HL-60 (cell line): ENCODE data around the gene KNSTRN.

Experiments
- CTCF ChIP-seq: IDR thresholded peaks from one replicate; pipeline ENCODE4 v1.5.1; 2011; ENCODE audit warnings: low read length, control low read depth, inconsistent platforms; ENCODE audit not compliant: insufficient read depth
- GABPA ChIP-seq: IDR thresholded peaks from 2 replicates; pipeline ENCODE4 v1.6.1; 2012; ENCODE audit warnings: low read depth
- POLR2AphosphoS5 ChIP-seq: IDR thresholded peaks from 2 replicates; pipeline ENCODE4 v1.6.1; 2012; ENCODE audit warnings: low read depth
- SPI1 ChIP-seq: IDR thresholded peaks from 2 replicates; pipeline ENCODE4 v1.6.1; 2012; ENCODE audit warnings: low read depth, mild to moderate bottlenecking, borderline replicate concordance

GRCh38 chr15:40420793-40421192 is 38.3 kb downstream of the KNSTRN start:
- no peak for TF ChIP-seq CTCF
- no peak for TF ChIP-seq SPI1
- no peak for TF ChIP-seq GABPA
- no peak for TF ChIP-seq POLR2AphosphoS5
